GM12892 (cell line): ENCODE results near the gene ADCY1.

Experiments used
- DNase-seq: peaks from one replicate; pipeline ENCODE4 v3.0.0; 2011; ENCODE audit not compliant: insufficient read length
- FAIRE-seq: peaks from 2 replicates; lab custom pipeline; 2011; peaks lifted over from hg19 to GRCh38; lab: Jason Lieb, UNC
- POLR2A ChIP-seq: IDR thresholded peaks from 2 replicates; pipeline ENCODE4 v1.6.1; 2011; ENCODE audit warnings: low read depth, low read length, control low read depth
- POLR2AphosphoS5 ChIP-seq: IDR thresholded peaks from 2 replicates; pipeline ENCODE4 v1.6.1; 2011; ENCODE audit warnings: low read depth, low read length, control low read depth
- TAF1 ChIP-seq: IDR thresholded peaks from 2 replicates; pipeline ENCODE4 v1.6.1; 2011; ENCODE audit warnings: low read depth, mild to moderate bottlenecking, control low read depth, low read length, borderline replicate concordance

The ADCY1 gene

DNA sequence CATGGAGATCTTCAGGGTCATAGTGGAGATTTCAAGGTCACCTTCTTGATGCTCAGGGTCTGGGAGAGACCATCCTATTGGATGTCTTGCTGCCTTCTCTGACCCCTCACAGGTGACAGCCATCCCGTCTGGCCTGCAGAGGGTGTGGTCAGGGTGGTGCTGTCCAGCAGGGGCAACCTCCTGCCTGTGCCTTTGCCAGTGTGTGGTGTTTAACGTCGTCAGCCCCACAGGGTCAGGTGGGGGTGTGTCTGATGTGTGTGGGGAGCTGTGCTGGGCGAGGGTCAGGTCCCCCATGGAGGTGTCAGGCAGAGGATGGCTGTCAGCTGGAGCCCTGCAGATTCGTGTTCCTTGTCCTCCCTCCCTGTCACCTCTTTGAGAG, 16.5 kb downstream of the ADCY1 start:
- TF ChIP-seq POLR2A = no peak
- no peak for TF ChIP-seq POLR2AphosphoS5
- TF ChIP-seq TAF1 = no peak
- DNase-seq (no peak), FAIRE-seq (no peak)

DNA sequence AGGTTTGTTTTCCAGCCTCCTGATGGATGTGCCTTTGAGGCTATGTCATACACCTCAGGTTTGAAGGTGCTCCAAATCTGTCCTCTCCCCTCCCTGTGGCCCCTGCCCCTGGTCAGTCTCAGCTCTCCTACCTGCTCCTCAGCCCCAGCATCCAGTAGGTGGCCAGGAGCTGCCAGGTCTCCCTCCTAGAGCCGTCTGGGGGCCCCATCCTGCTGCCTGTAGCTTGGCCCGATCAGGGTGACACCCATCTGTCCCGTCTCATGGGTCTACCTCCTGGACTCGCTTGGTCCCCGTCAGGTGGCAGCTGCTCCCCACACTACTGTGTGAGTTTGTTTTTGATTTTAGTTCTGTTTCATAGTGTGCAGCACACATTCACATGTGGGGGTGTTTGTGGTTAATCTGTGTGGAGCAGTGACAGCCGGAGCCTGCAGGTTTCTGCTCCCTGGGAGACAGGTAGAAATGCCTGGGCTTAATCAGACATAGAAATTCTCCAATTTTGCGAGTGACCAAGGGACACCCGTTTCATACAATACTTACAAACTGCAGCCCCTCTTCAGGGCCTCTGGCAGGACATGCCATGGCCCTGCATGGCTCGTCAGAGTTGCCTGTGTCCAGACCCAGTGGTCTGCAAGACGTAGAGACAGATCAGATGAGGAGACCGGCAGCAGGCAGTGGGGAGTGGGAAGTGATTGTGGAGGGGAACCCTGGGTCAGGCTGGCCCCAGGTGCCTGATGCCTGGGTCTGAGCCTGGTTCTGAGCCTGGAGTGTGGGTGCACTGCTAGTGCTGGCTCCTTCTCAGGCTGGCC, 17.1 kb downstream of the ADCY1 start:
- TF ChIP-seq POLR2A = no peak
- FAIRE-seq (no peak), DNase-seq (no peak)

DNA sequence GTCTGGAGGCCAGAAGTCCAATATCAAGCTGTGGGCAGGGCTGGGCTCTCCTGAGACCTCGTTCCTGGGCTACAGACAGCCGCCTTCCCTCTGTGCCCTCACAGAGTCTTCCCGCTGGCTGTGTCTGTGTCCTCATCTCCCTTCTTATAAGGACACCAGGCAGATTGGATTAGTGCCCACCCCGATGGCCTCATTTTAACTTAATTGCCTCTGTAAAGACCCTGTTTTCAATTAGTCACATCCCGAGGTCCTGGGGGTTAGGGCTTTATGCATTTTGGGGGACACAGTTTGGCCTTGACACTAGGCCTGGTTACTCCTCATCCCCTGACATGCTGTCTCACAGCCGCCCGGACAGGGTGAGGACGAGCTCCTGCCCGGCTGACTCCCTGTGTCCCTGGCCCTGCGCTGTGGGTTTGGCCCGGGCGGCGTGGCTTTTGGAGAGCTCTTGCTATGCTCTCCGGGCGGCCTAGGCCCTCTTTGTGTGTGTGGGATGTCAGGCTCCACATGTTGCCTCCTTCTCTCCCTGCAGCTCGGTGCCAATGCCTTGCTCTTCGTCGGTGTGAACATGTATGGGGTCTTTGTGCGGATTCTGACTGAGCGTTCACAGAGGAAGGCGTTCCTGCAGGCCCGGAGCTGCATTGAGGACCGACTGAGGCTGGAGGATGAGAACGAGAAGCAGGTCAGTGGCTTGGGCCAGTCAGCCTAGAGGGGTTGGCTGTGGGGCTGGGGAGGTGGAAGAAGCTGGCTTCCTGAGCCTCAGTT, 18.2 kb downstream of the ADCY1 start:
- FAIRE-seq (no peak), DNase-seq (no peak)
- TF ChIP-seq POLR2A (no peak), TAF1 (no peak), POLR2AphosphoS5 (no peak)

DNA sequence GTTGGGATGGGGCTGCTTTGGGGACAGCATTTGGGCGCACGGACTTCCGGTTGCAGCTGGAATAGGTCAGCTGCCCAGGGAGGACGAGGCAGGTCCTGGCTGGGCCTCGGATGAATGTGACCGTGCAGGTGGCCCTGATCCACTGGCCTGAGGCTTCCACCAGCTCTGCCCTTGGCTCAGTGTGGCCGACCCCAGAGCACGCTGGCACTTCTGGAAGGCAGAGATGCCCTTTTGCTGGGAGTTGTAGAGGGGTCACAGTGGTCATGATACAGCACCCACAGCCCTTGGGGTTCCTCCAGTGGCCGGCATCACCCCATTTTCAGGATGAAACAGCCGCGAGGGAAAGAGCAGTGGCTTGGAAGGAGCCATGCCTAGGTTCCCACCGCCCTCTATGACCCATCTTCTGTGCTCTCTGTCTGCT, 19.0 kb downstream of the ADCY1 start:
- DNase-seq (no peak), FAIRE-seq (no peak)
- TF ChIP-seq POLR2AphosphoS5 (no peak), POLR2A (no peak), TAF1 (no peak)

DNA sequence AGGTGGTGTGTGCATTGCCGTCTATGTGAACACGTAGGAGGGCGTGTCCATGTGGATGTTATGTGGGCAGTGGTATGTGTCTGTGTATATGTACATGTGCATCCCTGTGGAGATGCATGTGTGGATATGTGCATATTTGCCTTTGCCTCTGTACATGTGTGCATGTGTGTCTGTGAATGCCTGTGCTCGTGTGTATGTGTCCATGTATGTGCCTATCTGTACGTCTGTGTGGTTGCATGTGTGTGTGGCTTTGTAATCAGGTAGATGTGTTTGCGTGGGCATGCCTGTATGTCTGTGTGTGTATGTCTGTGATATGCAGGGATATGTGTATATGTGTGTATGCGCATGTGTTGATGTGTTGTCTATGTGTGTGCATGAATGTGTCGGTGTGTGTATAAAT, 19.7 kb downstream of the ADCY1 start:
- FAIRE-seq (peak; percentile 67), DNase-seq (no peak)
- TF ChIP-seq POLR2AphosphoS5 = no peak
- no peak for TF ChIP-seq POLR2A
- no peak for TF ChIP-seq TAF1

DNA sequence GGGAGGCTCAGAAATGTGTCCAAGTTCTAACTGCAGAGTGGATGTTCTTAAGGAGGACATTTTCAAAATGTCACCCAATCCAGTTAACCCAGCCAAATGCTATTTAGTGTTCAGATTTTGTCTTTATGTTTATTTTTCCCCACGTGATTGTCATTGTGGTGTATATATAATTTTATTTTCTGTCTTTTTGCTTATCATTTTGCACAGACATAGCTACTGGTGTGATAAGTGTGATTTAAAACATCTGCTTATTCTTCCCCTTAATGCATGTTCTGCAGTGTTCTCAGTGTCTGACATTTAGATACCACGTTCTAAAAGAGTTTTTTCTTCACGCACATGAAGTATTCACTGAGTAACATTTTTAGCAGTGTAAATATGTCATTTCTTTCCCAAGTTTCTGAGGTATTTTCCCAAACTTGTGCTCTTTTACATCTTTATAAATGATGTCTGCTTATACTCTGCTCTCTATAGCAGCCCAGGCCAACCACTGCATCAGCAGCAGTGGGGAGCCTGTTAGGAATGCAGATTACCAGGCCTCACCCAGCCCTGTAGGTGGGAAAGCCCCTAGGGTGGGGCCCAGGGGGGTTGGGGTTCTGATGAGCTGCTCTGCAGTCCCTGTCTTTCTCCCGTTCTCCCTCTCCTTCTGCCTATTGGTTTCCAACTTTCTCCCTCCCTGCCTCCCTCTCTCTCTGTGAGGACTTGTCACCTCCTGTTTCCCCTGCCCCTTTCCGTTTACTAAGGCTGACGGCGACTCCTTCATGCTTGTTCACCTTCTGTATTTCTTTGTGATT, 20.8 kb downstream of the ADCY1 start:
- no peak for FAIRE-seq
- DNase-seq = no peak
- TF ChIP-seq POLR2AphosphoS5 (no peak), TAF1 (no peak), POLR2A (no peak)

DNA sequence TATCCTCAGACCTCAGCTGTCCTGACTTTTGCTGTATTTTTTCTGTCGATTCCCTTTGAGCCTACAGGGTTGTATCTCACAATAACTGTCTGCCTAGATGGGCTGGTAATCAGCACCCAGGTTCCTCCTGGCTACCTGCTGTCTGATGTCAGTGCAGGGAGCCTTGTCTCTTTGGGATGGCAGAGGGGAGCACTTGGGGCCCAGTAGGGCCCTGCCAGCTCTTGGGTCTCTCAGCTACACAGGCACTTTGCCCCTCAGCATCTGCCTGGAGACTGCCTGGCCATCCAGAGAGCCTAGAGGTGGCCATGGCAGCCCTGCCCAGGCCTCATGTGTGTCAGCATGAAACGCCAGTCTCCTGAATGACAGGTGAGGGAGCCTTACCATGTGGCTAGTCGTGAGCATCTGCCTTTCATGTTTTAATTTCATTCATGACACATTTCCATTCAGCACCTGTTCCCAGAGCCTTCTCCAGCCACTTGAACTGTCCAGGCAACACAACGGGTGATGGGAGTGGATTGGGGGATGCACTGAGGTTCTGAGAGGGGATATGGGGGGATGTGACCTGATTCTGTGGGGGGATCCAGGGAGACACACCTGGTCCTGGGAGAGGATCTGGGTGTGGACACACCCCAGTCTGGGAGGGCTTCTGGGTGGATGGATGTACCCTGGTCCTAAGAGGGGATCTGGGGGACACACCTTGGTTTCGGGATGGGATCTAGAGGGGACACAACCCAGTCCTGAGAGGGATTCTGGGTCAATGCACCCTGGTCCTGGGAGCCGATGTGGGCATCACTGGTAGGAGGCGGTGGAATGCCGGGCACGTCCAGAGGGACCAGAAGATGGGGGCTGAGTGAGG, 21.9 kb downstream of the ADCY1 start:
- no peak for DNase-seq
- no peak for FAIRE-seq
- TF ChIP-seq TAF1 = no peak
- TF ChIP-seq POLR2AphosphoS5 = no peak
- no peak for TF ChIP-seq POLR2A

DNA sequence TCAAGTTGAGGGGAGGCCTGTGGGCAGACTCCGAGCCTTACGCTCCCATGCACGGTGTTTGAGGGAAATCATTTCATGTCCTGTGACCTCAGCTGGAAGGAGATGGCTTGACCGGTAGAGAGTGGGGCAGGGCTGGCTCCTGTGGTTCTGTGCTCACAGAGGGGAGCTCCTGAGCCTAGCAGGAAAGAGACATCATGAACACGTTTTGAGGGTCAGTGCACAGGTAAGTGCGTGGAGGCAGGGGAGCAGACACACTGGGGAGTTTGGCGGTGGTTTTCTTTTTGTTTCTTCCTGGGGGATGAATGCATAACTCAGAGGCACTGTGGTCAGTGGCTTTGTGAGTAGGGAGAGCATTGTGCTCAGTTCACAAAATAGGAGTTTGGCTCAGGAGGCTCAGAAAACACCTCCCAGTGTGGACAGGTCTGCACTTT, 22.5 kb downstream of the ADCY1 start:
- TF ChIP-seq POLR2A (no peak), POLR2AphosphoS5 (no peak), TAF1 (no peak)
- FAIRE-seq = no peak
- DNase-seq = no peak

DNA sequence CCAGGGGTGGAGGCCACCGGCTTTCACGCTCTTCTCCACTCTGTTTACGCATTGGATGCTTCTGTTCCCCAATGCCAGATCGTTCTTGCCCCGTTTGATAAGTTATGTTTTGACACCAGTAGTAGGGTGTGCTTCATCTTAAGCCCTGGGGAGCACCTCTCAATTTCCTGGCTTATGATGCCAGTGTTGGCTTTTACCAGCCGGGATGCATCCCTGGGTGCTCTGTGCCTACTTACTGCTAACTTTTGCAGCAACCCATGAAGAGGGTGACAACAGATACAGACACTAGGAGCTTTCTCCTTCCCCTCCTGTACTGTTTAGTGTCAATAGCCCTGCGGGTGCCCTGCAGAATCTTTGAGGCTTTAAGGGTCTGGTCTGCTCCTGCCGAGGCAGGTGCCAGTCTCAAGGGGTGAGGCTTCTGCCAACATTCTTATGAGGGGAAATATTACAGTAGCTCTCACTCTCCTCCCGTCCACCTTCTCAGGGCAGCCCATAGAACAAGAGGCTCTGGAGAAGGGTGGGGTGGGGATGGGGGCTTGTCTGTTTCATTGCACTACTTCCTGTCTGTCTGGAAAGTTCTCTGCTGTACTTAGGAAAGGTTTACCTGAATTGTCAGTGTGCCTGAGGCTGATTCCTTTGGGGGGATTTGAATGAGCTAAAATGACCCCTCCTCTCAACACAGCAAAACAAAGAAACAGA, 23.3 kb downstream of the ADCY1 start:
- no peak for DNase-seq

DNA sequence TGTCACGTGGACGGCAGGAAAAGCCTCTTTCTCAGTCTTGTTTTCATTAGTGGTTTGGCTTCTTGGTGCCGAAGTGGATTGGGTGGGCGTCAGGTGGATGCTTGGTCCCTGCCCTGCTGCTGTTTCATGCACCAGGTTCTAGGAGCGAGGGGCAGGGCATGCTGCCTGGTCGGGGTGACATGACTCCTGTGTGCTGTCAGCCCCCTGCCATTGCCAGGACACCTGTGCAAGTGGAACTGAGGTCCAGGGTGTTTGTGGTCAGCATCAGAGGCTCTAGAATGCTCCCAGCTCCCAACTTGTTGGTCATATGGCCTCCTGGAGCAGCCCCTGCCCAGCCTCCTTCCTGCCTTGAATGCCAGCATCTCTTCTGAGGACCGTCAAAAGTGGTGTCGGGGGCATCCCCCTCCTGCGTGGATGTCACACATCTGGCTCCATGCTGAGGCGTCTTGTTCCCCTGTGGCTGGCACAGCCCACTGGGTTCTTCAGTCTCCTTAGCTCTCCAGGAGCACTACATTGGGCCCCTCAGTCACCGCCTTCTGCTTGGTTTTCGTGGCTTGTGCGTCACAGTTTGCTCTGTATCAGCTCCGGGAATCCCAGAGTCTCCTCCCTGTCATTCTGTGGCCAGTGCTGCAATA, 24.8 kb downstream of the ADCY1 start:
- FAIRE-seq = no peak
- TF ChIP-seq POLR2AphosphoS5 (no peak), TAF1 (no peak), POLR2A (no peak)
- no peak for DNase-seq

More for the DNA sequence above, 23.3 kb downstream of the ADCY1 start:
- FAIRE-seq = peak; percentile 54
- TF ChIP-seq TAF1 (no peak), POLR2AphosphoS5 (no peak), POLR2A (no peak)
